ENCODE data around the gene LYPD3.

LYPD3 gene

GRCh38 chr19:43416951-43417623, 48.3 kb downstream of the LYPD3 start:
- Histone ChIP-seq H3K27me3 (replicated peaks; ENCODE audit: control insufficient read depth, insufficient read depth, low read length) (no peaks in the 10 kb centered on the region), H3K4me3 (replicated peaks; ENCODE audit: low read depth, low read length) (no peak overlapping the region), H3K36me3 (ENCODE audit: control insufficient read depth, insufficient read depth, low read length) (no peaks in the 10 kb centered on the region)
- no peak for DNase-seq (ENCODE audit: extremely low read depth, insufficient read length)
- no peak for TF ChIP-seq CTCF (IDR thresholded peaks at IDR 0.05; ENCODE audit: insufficient read depth, low read length, poor library complexity, severe bottlenecking)

- no peak for TF ChIP-seq CTCF (IDR thresholded peaks at IDR 0.05; ENCODE audit: insufficient read depth, low read length, poor library complexity, severe bottlenecking)
- H3K36me3 ChIP-seq (ENCODE audit: control insufficient read depth, insufficient read depth, low read length), result no peaks in the 10 kb centered on the region
- H3K27me3 ChIP-seq (replicated peaks; ENCODE audit: control insufficient read depth, insufficient read depth, low read length), result no peaks in the 10 kb centered on the region
- no peak for DNase-seq (ENCODE audit: extremely low read depth, insufficient read length)
- H3K4me3 ChIP-seq (replicated peaks; ENCODE audit: low read depth, low read length), result no peak within 1 kb of the TSS
These were observed 50.9 kb downstream of the LYPD3 start, which contains the start of gene TEX101 for GRCh38 chr19:43414554-43414953. TEX101 (plus strand) TSS chr19:43414890; CDS start chr19:43415920, 1,030 bp downstream.

GRCh38 chr19:43412441-43412840, 53.0 kb downstream of the LYPD3 start:
- no peaks in the 10 kb centered on the region for H3K36me3 ChIP-seq (ENCODE audit: control insufficient read depth, insufficient read depth, low read length)
- DNase-seq (ENCODE audit: extremely low read depth, insufficient read length), result no peak
- TF ChIP-seq CTCF (IDR thresholded peaks at IDR 0.05; ENCODE audit: insufficient read depth, low read length, poor library complexity, severe bottlenecking), result no peak

More at GRCh38 chr19:43412441-43412840, 53.0 kb downstream of the LYPD3 start:
- H3K27me3 ChIP-seq (replicated peaks; ENCODE audit: control insufficient read depth, insufficient read depth, low read length), result no peaks in the 10 kb centered on the region
- no peak overlapping the region for H3K4me3 ChIP-seq (replicated peaks; ENCODE audit: low read depth, low read length)

Measured in GM06990 (cell line).